AG09309 (cell line): Measurements from ENCODE around the gene ARID5B.

ENCODE experiments used
- DNase-seq: peaks from one replicate; pipeline ENCODE4 v3.0.0-alpha.2; 2010; ENCODE audit warnings: low read depth
- H3K4me3 ChIP-seq: 2 replicates; pipeline ENCODE4 v1.5.1; 2011; ENCODE audit warnings: mild to moderate bottlenecking, low read depth, low read length, moderate library complexity; ENCODE audit not compliant: control insufficient read depth
- TF ChIP-seq, protein P1 (sequence below): IDR thresholded peaks from 2 replicates; pipeline ENCODE4 v1.5.1; 2011; ENCODE audit warnings: mild to moderate bottlenecking, low read depth, low read length, inconsistent platforms; ENCODE audit not compliant: insufficient read depth, control insufficient read depth; ENCODE audit errors: missing control alignments

ARID5B gene

GRCh38 chr10:61870526-61870895 is 31.0 kb upstream of the ARID5B start:
- no peak overlapping the region for H3K4me3 ChIP-seq
- DNase-seq: no peak
- TF ChIP-seq, protein P1, sequence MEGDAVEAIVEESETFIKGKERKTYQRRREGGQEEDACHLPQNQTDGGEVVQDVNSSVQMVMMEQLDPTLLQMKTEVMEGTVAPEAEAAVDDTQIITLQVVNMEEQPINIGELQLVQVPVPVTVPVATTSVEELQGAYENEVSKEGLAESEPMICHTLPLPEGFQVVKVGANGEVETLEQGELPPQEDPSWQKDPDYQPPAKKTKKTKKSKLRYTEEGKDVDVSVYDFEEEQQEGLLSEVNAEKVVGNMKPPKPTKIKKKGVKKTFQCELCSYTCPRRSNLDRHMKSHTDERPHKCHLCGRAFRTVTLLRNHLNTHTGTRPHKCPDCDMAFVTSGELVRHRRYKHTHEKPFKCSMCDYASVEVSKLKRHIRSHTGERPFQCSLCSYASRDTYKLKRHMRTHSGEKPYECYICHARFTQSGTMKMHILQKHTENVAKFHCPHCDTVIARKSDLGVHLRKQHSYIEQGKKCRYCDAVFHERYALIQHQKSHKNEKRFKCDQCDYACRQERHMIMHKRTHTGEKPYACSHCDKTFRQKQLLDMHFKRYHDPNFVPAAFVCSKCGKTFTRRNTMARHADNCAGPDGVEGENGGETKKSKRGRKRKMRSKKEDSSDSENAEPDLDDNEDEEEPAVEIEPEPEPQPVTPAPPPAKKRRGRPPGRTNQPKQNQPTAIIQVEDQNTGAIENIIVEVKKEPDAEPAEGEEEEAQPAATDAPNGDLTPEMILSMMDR: no peak

- no peak for DNase-seq
- TF ChIP-seq, protein P1: no peak
These were observed 30.0 kb upstream of the ARID5B start for GRCh38 chr10:61871487-61871886.

GRCh38 chr10:61877887-61878739 is 23.4 kb upstream of the ARID5B start:
- TF ChIP-seq, protein P1: no peak
- no peak overlapping the region for H3K4me3 ChIP-seq
- no peak for DNase-seq

More at GRCh38 chr10:61871487-61871886, 30.0 kb upstream of the ARID5B start:
- H3K4me3 ChIP-seq: no peak overlapping the region

GRCh38 chr10:61878740-61879068 is 22.8 kb upstream of the ARID5B start:
- TF ChIP-seq, protein P1: no peak
- DNase-seq: no peak
- H3K4me3 ChIP-seq: no peak overlapping the region

GRCh38 chr10:61882621-61883370 is 18.7 kb upstream of the ARID5B start:
- no peak for DNase-seq
- H3K4me3 ChIP-seq: no peak overlapping the region
- TF ChIP-seq, protein P1: no peak

DNA sequence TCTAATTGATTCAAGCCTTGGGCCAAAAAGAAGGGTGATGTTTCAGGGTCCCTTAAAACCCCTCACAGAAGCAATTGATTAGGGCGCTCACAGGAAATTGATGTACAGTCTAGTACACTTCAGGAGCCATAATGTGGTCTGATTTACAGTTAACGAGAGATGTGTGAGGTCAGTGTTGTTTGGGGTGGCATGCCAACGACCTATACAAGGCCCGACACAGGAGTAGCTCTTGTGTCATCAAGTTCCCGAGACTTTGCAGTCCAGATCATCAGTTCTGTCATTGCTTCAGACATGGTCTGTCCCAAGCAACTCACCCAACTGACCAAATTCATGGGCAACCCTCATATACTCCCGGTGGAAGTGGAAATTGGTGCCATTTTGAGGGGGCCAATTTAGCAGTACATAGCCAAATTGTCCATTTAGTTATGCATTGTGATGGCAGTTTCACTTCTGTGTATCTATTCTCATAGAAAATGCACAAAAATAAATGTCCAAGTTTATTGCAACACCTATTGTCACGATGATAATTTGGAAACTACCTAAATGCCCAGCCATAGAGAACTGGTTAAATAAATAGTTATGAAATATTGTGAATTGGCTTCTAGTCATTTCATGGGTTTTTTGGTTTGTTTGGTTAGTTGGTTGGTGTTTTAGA is 18.0 kb upstream of the ARID5B start:
- DNase-seq: no peak
- H3K4me3 ChIP-seq: no peak overlapping the region
- TF ChIP-seq, protein P1: no peak
